Measurements from ENCODE around the gene SHB.

SHB gene

GRCh38 chr9:38022203-38022895 lies 46.7 kb downstream of the SHB start:
- no peak for DNase-seq (ENCODE audit: low spot score)

- DNase-seq (ENCODE audit: low spot score) = no peak
Observed at GRCh38 chr9:38020151-38021076, 48.6 kb downstream of the SHB start.

- DNase-seq (ENCODE audit: low spot score) = no peak
Observed at GRCh38 chr9:38019731-38020130, 49.3 kb downstream of the SHB start.

GRCh38 chr9:38018958-38019602 lies 49.9 kb downstream of the SHB start:
- DNase-seq (ENCODE audit: low spot score) = no peak

GRCh38 chr9:38018241-38018957 lies 50.6 kb downstream of the SHB start:
- no peak for DNase-seq (ENCODE audit: low spot score)

GRCh38 chr9:38017885-38018186 lies 51.2 kb downstream of the SHB start:
- no peak for DNase-seq (ENCODE audit: low spot score)

GRCh38 chr9:38017149-38017884 lies 51.7 kb downstream of the SHB start:
- DNase-seq (ENCODE audit: low spot score) = no peak

- DNase-seq (ENCODE audit: low spot score) = no peak
Observed at GRCh38 chr9:38016375-38017135, 52.5 kb downstream of the SHB start.

GRCh38 chr9:38015906-38016305 lies 53.1 kb downstream of the SHB start:
- no peak for DNase-seq (ENCODE audit: low spot score)

GRCh38 chr9:38015266-38015665 lies 53.8 kb downstream of the SHB start:
- DNase-seq (ENCODE audit: low spot score) = no peak

- DNase-seq (ENCODE audit: low spot score) = no peak
Observed at GRCh38 chr9:38012767-38013450, 56.1 kb downstream of the SHB start.

- no peak for DNase-seq (ENCODE audit: low spot score)
Observed at GRCh38 chr9:38011991-38012390, 57.0 kb downstream of the SHB start.

- DNase-seq (ENCODE audit: low spot score) = no peak
Observed at GRCh38 chr9:38010918-38011704, 57.9 kb downstream of the SHB start.

GRCh38 chr9:38009990-38010389 lies 59.0 kb downstream of the SHB start:
- DNase-seq (ENCODE audit: low spot score) = no peak

GRCh38 chr9:38009035-38009501 lies 60.0 kb downstream of the SHB start:
- DNase-seq (ENCODE audit: low spot score) = no peak

GRCh38 chr9:38008168-38009034 lies 60.6 kb downstream of the SHB start:
- peak; percentile 11 for DNase-seq (ENCODE audit: low spot score)

GRCh38 chr9:38007016-38007415 lies 62.0 kb downstream of the SHB start:
- DNase-seq (ENCODE audit: low spot score) = no peak

GRCh38 chr9:38006163-38006562 lies 62.9 kb downstream of the SHB start:
- no peak for DNase-seq (ENCODE audit: low spot score)

All from CD4-positive, alpha-beta T cell treated with Interleukin-15 for 4 hours (primary cell).